ENCODE results near the gene CAPN12. TPM values are rescaled to one million over a fixed set of nuclear protein-coding genes. Genes with fewer than 3 reads are reported as not detected.

The CAPN12 gene
- total RNA-seq, 1 experiment from 2014 or later, result 8.8 TPM

- no peak for ATAC-seq
- no peak overlapping the region for H3K27ac ChIP-seq (ENCODE audit: low read depth, low read length)
- intact Hi-C loops (cut with micrococcal nuclease), result no loop called here
- H3K9me2 ChIP-seq (ENCODE audit: insufficient read depth), result no peaks in the 10 kb centered on the region
- H3K9ac ChIP-seq (ENCODE audit: low read length), result no peak overlapping the region
- RAD21 ChIA-PET (ENCODE audit: low non-redundant PET in 1 of 2, low total read pairs in 2 of 2, uncharacterized antibody in 2 of 2, unreplicated experiment in 2 of 2), result no interaction called here
- no peak overlapping the region for H3K4me3 ChIP-seq (replicated peaks in 1 of 2; ENCODE audit: low read depth in 1 of 2, low read length in 2 of 2)
- H3K27me3 ChIP-seq (ENCODE audit: insufficient read depth, low read length), result no peaks in the 10 kb centered on the region
- H3K4me2 ChIP-seq (ENCODE audit: low read length), result no peak overlapping the region
- DNase-seq (ENCODE audit: low read depth, low spot score), result no peak
- H4K20me1 ChIP-seq (ENCODE audit: insufficient read depth), result no peaks in the 10 kb centered on the region
- H2AFZ ChIP-seq (ENCODE audit: low read depth, low read length, poor library complexity, severe bottlenecking), result no peak overlapping the region
- BruUV-seq (replicated peaks), result no TSS peak
- no peaks in the 10 kb centered on the region for H3K79me2 ChIP-seq (ENCODE audit: insufficient read depth, low read length)
- CTCF ChIA-PET, result no interaction called here
- no peak for TF ChIP-seq RAD21 (IDR thresholded peaks at IDR 0.05; ENCODE audit: low read depth)
- TF ChIP-seq FOSL1 (IDR thresholded peaks at IDR 0.05; ENCODE audit: low read depth), result no peak
- no peak for TF ChIP-seq ZNF274 (IDR thresholded peaks at IDR 0.05; ENCODE audit: low read depth, low read length)
- TF ChIP-seq SRF (IDR thresholded peaks at IDR 0.05; ENCODE audit: low read depth), result no peak
- no peak for TF ChIP-seq MAX (IDR thresholded peaks at IDR 0.05)
- TF ChIP-seq TCF7L2 (IDR thresholded peaks at IDR 0.05; ENCODE audit: borderline replicate concordance, extremely low read depth, insufficient read depth, insufficient read length), result no peak
- no peak for TF ChIP-seq EGR1 (IDR thresholded peaks at IDR 0.05; ENCODE audit: low read depth)
- no peak for TF ChIP-seq SIN3A (IDR thresholded peaks at IDR 0.05; ENCODE audit: low read depth)
- no peak for TF ChIP-seq EZH2phosphoT487 (IDR thresholded peaks at IDR 0.05; ENCODE audit: borderline replicate concordance)
- TF ChIP-seq POLR2AphosphoS5 (IDR thresholded peaks at IDR 0.05; ENCODE audit: low read depth, low read length), result no peak
- no peak for TF ChIP-seq ELF1 (IDR thresholded peaks at IDR 0.05; ENCODE audit: borderline replicate concordance, low read depth)
- no peak for TF ChIP-seq REST (IDR thresholded peaks at IDR 0.05; ENCODE audit: low read depth)
- TF ChIP-seq YY1 (IDR thresholded peaks at IDR 0.05; ENCODE audit: extremely low read depth, insufficient replicate concordance, low read depth, low read length), result no peak
- no peak for TF ChIP-seq EZH2 (IDR thresholded peaks at IDR 0.05)
- no peaks in the 10 kb centered on the region for H3K9me3 ChIP-seq (ENCODE audit: control insufficient read depth in 1 of 2, insufficient read depth in 1 of 2, low read depth in 1 of 2, low read length in 2 of 2)
- no peaks in the 10 kb centered on the region for H3K36me3 ChIP-seq (ENCODE audit: control insufficient read depth in 1 of 2, insufficient read depth in 2 of 2, low read length in 2 of 2)
- POLR2A ChIA-PET, result no interaction called here
- peaks cover 0 to 15% of the 10 kb centered on the region in 2 experiments; a peak in 2 of 4 replicates for H3K4me1 ChIP-seq (ENCODE audit: control insufficient read depth in 1 of 2, insufficient read depth in 2 of 2, low read length in 2 of 2)
Measured at GRCh38 chr19:38740257-38740592, 4.0 kb downstream of the CAPN12 start.
